GM12892 (cell line): ENCODE data around the gene LMF2.

Experiments
- POLR2A ChIP-seq: IDR thresholded peaks from 2 replicates; pipeline ENCODE4 v1.6.1; 2011; ENCODE audit warnings: low read depth, low read length, control low read depth
- TAF1 ChIP-seq: IDR thresholded peaks from 2 replicates; pipeline ENCODE4 v1.6.1; 2011; ENCODE audit warnings: low read depth, mild to moderate bottlenecking, control low read depth, low read length, borderline replicate concordance

DNA sequence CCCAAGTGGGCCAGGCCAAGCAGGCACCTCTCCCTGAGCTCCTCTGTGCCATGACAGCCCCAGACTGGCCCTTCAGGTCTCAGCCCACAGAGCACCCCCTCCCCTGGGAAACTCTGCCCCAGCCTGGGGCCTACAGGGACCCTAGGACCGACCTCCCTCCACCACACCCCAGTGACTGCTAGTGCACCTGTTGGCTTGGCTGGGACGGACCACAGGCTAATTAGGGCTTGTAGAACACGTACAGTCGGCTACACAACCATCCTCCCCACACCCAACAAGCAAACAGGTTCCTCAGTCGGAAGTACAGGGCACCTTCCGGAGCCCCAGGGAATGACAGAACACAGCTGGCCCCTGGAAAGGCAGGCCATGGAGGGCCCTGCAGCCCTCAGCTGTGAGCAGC is 37.0 kb downstream of the LMF2 start:
- TF ChIP-seq TAF1 (no peak), POLR2A (no peak)
